Right cardiac atrium (tissue), 5 donors: ENCODE measurements around the gene GSK3A. TPM values are rescaled to one million over a fixed set of nuclear protein-coding genes. Genes with fewer than 3 reads are reported as not detected.

Source experiments
- ATAC-seq, 2 donors: fragments of 200-7000 bp; cut with Tn5 transposase; one replicate each; pipeline versions ENCODE4 v1.8.0 to v1.9.1; 2020; ENCODE audit warnings: moderate library complexity in 2 of 2, mild to moderate bottlenecking in 1 of 2
- DNase-seq, 3 donors: peaks; one replicate each; pipeline ENCODE4 v3.0.0-alpha.2; 2020
- H3K27ac ChIP-seq: one replicate; pipeline ENCODE4 v1.5.1; 2013; ENCODE audit warnings: mild to moderate bottlenecking, low read length, control low read depth, moderate library complexity
- H3K27me3 ChIP-seq: one replicate; pipeline ENCODE4 v1.6.1; 2013; ENCODE audit not compliant: control insufficient read depth, insufficient read depth
- H3K4me1 ChIP-seq: one replicate; pipeline ENCODE4 v1.6.1; 2013; ENCODE audit warnings: low read length; ENCODE audit not compliant: control insufficient read depth, insufficient read depth
- H3K4me3 ChIP-seq: one replicate; pipeline ENCODE4 v1.5.1; 2013; ENCODE audit warnings: low read length, control low read depth
- H3K9me3 ChIP-seq: one replicate; pipeline ENCODE4 v1.6.1; 2013; ENCODE audit warnings: low read length; ENCODE audit not compliant: control insufficient read depth
- WGBS: extraction: QIAGEN DNeasy Blood & Tissue Kit; methylation state at CpG from one replicate; pipeline ENCODE4 v1.1.7; 2013; 5-methylcytosine and 5-hydroxymethylcytosine counted together
- intact Hi-C, 4 donors: fragments of 100-400 bp; cut with DNase I; formaldehyde crosslinking; loops; one replicate each; pipeline versions ENCODE4 v1.11.0 to v1.14.0; 2022 to 2023
- polyA plus RNA-seq: library from polyadenylated mRNA; stranded (reverse); fragments of 200-250 nt; gene quantifications from one replicate; pipeline ENCODE4 v1.2.3, GENCODE V29; 2013
- total RNA-seq, 4 donors: library from RNA; stranded (reverse); fragmentation: NEBNext Ultra II Directional; extraction: Animal tissue kit (Norgen Biotek cat#: 25700); gene quantifications; one replicate each; pipeline ENCODE4 v1.2.1, GENCODE V29; 2021
- donor health status: healthy with polysubstance abuse.
- donor health status: DM: no; HTN: yes; CAD: no.
- donor health status: DM: no; HTN: no; CAD: no.
- donor health status: DM: no; HTN: yes; CAD: no; lungs with severe emphysema.
- donor health status: DM: yes; HTN: yes; CAD: no.

The GSK3A gene
- total and polyA plus RNA-seq, 5 donors, result 32.0 to 46.5 (median 36.2) TPM

- intact Hi-C loops, result loop anchor here (5.0 kb wide), 2 partner anchors 35 to 50 kb away; no protein-coding TSS in a partner anchor
- H3K4me1 ChIP-seq, result peaks cover 18% of the 10 kb centered on the region
- H3K9me3 ChIP-seq, result no peaks in the 10 kb centered on the region
- peak overlapping the region; percentile 25 for H3K27ac ChIP-seq
- H3K27me3 ChIP-seq, result no peaks in the 10 kb centered on the region
- 53% methylated on average over 7 of the region's 7 CpGs for WGBS
- ATAC-seq (no peak), DNase-seq (no peak)
- H3K4me3 ChIP-seq, result no peak overlapping the region
Measured at GRCh38 chr19:42246922-42247639, 4.7 kb upstream of the GSK3A start.

GRCh38 chr19:42246143-42246921 lies 3.9 kb upstream of the GSK3A start:
- peak overlapping the region; percentile 25 for H3K27ac ChIP-seq
- DNase-seq, result peak; percentile 82 to 88 (median 88)
- ATAC-seq, result peak in 1 of 2 donors; percentile 1
- no peaks in the 10 kb centered on the region for H3K9me3 ChIP-seq
- no peaks in the 10 kb centered on the region for H3K27me3 ChIP-seq
- intact Hi-C loops, result loop anchor here (5.0 kb wide), 2 partner anchors 36 to 51 kb away; no protein-coding TSS in a partner anchor
- 13% methylated on average over 10 of the region's 10 CpGs for WGBS
- no peak overlapping the region for H3K4me3 ChIP-seq
- peaks cover 14% of the 10 kb centered on the region for H3K4me1 ChIP-seq

GRCh38 chr19:42245231-42245630 lies 2.8 kb upstream of the GSK3A start:
- H3K27me3 ChIP-seq, result no peaks in the 10 kb centered on the region
- WGBS, result 71% methylated on average over 10 of the region's 10 CpGs
- intact Hi-C loops, result loop anchor here (5.0 kb wide), 2 partner anchors 37 to 52 kb away; no protein-coding TSS in a partner anchor
- no peak for ATAC-seq
- DNase-seq, result no peak
- H3K4me3 ChIP-seq, result no peak overlapping the region
- no peaks in the 10 kb centered on the region for H3K9me3 ChIP-seq
- H3K4me1 ChIP-seq, result peaks cover 9% of the 10 kb centered on the region
- H3K27ac ChIP-seq, result peak overlapping the region; percentile 44

GRCh38 chr19:42244347-42245220 lies 2.2 kb upstream of the GSK3A start:
- H3K27me3 ChIP-seq, result no peaks in the 10 kb centered on the region
- DNase-seq, result peak; percentile 94 to 97 (median 96)
- H3K27ac ChIP-seq, result peak overlapping the region; percentile 90
- 2% methylated on average over 45 of the region's 45 CpGs for WGBS
- peak overlapping the region; percentile 77 for H3K4me3 ChIP-seq
- H3K9me3 ChIP-seq, result no peaks in the 10 kb centered on the region
- peaks cover 5% of the 10 kb centered on the region for H3K4me1 ChIP-seq
- intact Hi-C loops, result loop anchor here (5.0 kb wide), 2 partner anchors 38 to 53 kb away; no protein-coding TSS in a partner anchor
- peak; percentile 40 to 48 for ATAC-seq

- peak overlapping the region; percentile 44 for H3K27ac ChIP-seq
- H3K4me1 ChIP-seq, result peaks cover 5% of the 10 kb centered on the region
- no peaks in the 10 kb centered on the region for H3K9me3 ChIP-seq
- no peak for ATAC-seq
- DNase-seq, result no peak
- intact Hi-C loops, result no loop called here
- peak overlapping the region; percentile 94 for H3K4me3 ChIP-seq
- under 1% methylated on average over 49 of the region's 49 CpGs for WGBS
- H3K27me3 ChIP-seq, result no peaks in the 10 kb centered on the region
Measured at GRCh38 chr19:42242069-42242511, 312 bp downstream of the GSK3A start.

- ATAC-seq (no peak), DNase-seq (no peak)
- intact Hi-C loops, result no loop called here
- H3K9me3 ChIP-seq, result no peaks in the 10 kb centered on the region
- no peak overlapping the region for H3K27ac ChIP-seq
- H3K4me3 ChIP-seq, result peak overlapping the region; percentile 94
- WGBS, result 97% methylated on average over 3 of the region's 3 CpGs
- no peaks in the 10 kb centered on the region for H3K27me3 ChIP-seq
- peaks cover 5% of the 10 kb centered on the region for H3K4me1 ChIP-seq
Measured at GRCh38 chr19:42241279-42241678, 1.1 kb downstream of the GSK3A start.

GRCh38 chr19:42239544-42240220 lies 2.7 kb downstream of the GSK3A start:
- DNase-seq, result no peak
- intact Hi-C loops, result no loop called here
- Histone ChIP-seq H3K4me1 (no peaks in the 10 kb centered on the region), H3K27ac (no peak overlapping the region), H3K9me3 (no peaks in the 10 kb centered on the region), H3K27me3 (no peaks in the 10 kb centered on the region), H3K4me3 (no peak overlapping the region)
- ATAC-seq, result no peak
- 83% methylated on average over 10 of the region's 10 CpGs for WGBS

GRCh38 chr19:42235181-42235580 lies 7.2 kb downstream of the GSK3A start:
- intact Hi-C loops, result no loop called here
- Histone ChIP-seq H3K27me3 (no peaks in the 10 kb centered on the region), H3K4me1 (no peaks in the 10 kb centered on the region), H3K4me3 (no peak overlapping the region), H3K27ac (no peak overlapping the region), H3K9me3 (no peaks in the 10 kb centered on the region)
- WGBS, result 86% methylated on average over 5 of the region's 5 CpGs
- ATAC-seq, result no peak
- peak in 1 of 3 donors; percentile 24 for DNase-seq

- DNase-seq, result no peak
- Histone ChIP-seq H3K27ac (no peak overlapping the region), H3K4me1 (no peaks in the 10 kb centered on the region), H3K27me3 (no peaks in the 10 kb centered on the region), H3K9me3 (no peaks in the 10 kb centered on the region), H3K4me3 (no peak overlapping the region)
- 93% methylated on average over 11 of the region's 11 CpGs for WGBS
- no peak for ATAC-seq
- intact Hi-C loops, result no loop called here
Measured at GRCh38 chr19:42234364-42234763, 8.0 kb downstream of the GSK3A start.

- ATAC-seq, result no peak
- intact Hi-C loops, result no loop called here
- 93% methylated on average over 6 of the region's 6 CpGs for WGBS
Measured at GRCh38 chr19:42233678-42234292, 8.6 kb downstream of the GSK3A start.

More at GRCh38 chr19:42233678-42234292, 8.6 kb downstream of the GSK3A start:
- Histone ChIP-seq H3K4me1 (no peaks in the 10 kb centered on the region), H3K4me3 (no peak overlapping the region), H3K27me3 (no peaks in the 10 kb centered on the region), H3K9me3 (no peaks in the 10 kb centered on the region), H3K27ac (no peak overlapping the region)
- no peak for DNase-seq
